Epidermal melanocyte (primary cell): ENCODE data around the gene THNSL1.
"Not testable (repeated sequence)": the region's sequence is repeated elsewhere in the genome, so short reads cannot be mapped to it uniquely, and the experiment has no call there.

Experiments
- DNase-seq: peaks from one replicate; pipeline ENCODE4 v3.0.0; 2011; ENCODE audit warnings: low spot score; ENCODE audit not compliant: insufficient read length

THNSL1 gene

DNA sequence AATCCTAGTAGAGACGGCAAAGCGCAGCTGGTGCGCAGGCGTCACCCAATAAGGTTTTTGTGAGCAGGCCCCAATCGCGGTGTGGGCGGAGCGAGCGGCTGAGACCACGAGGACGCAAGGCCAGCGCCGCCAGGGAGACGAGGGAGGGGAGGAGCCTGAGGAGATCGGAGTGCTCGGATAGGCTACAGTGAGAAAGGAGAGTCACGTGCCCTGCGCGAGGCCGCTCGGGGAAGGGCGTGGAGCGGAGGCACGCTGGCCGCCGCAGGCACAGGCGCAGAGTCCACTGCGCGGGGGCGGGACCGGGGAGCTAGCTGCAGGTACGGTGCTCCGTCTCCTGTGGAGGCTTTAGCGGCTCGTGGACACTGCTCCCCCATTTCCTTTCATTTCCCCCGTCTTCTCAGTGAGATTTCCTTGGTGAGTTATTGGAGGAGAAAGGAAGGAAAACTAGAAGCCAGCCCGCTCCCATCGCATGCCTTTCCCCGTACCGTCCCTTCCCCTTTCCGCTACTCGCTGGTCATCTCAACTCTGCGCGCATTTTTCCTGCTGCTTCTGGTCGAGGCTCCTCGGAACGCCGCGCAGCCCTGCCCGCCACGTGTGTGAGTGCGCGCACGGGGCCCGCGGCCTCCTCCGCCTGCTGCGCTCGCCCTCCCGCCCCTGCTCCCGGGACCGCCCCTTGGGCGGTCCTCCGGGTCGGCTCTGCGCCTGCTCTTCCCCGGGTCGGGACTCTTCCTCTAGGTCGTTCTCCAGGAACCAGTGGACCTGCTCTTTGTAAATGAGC is at the start of gene THNSL1:
Gene THNSL1 (plus strand): TSS at position 237 of the 778 bp plus-strand sequence. CDS start 6,612 bp downstream, outside the sequence.
- peak; percentile 96 for DNase-seq

- no peak for DNase-seq
Observed at GRCh38 chr10:24966962-24967481, 49.4 kb upstream of the THNSL1 start.

DNA sequence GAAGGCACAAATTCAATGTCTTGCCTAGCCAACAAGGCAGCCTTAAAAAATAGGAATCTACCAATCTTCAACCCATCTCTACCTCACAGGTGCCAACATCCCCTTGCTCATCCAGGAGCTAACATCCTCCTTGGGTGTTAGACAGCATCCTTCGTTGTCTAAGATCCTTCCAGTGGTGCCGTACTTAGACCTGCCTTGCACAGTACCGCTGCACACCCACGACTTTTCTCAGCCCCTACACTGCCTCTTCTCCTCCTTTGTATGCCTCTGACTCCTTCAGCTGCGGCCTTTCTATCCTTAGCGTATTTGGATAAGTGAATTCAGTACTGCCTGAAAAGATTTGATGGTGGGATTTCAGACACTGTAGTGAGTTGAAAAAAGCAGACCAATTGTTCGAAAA is 48.1 kb upstream of the THNSL1 start:
- no peak for DNase-seq

DNA sequence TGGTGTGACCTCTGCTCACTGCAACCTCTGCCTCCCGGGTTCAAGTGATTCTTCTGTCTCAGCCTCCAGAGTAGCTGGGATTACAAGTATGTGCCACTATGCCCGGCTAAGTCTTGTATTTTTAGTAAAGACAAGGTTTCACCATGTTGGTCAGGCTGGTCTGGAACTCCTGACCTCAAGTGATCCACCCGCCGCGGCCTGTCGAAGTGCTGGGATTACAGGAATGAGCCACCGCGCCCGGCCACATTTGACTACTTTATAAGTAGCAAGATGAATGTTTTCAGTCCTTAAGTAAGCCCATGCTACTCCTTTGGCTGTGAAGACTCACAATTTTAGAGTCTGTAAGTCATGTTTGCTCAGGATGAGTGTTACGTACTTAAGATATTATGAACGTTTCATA is 47.5 kb upstream of the THNSL1 start:
- not testable (repeated sequence) for DNase-seq

GRCh38 chr10:24969841-24970281 is 46.6 kb upstream of the THNSL1 start:
- no peak for DNase-seq

DNA sequence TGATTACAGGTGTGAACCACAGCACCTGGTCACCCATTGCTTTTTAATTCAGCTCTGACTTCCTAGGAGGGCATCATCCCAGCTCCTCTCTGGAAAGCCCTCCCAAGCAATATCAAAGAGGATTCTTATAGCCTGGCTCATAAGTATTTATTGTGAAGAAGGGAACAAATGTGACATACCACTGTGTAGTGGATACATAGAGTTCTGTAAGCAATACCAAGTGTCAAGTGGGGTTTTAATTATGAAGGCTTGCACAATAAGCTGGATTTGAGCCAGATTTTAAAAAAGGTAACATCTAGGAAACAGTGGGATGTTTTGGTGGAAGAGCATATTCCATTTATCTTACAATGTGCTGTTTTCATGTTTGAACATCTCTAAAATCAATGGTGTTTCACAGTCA is 45.0 kb upstream of the THNSL1 start:
- DNase-seq, result no peak

GRCh38 chr10:24973163-24973562 is 43.2 kb upstream of the THNSL1 start:
- no peak for DNase-seq

DNA sequence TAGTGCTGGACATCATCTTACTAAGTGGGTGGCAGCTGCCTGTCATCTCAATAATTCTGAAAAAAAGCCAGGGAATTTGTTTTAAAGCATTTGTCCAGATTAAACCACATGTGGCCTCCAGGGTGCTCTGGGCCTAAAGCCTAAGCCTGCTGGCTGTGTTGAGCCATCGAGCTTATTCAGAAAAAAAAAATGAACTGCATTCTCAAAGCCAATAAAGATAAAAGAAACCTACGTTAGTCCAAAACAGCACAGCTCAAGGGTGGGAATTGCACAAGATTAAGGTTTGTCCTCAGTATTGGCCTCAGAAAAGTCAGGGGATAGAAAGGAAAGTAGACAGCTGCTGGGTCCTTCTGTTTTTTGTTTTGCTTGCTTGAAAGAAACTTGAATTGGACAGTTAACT is 41.4 kb upstream of the THNSL1 start:
- DNase-seq, result peak; percentile 16

DNA sequence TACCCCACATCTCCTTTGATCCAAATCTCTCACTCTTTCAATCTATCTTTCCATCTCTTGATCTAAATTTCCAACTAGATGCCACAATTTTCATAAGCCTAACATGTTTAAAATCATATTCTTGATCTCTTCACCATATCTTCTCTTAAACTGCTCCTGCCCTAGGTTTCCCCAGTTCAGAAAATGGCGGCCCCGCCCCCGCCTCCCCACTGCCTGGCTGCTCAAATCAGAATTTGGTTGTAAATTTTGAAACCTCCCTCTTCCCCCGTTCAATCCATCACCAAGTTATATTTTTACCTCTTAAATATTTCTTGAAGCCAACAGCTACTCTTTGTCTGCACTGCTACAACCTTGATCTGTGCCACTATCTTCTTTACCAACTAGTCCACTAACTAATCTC is 36.7 kb upstream of the THNSL1 start:
- DNase-seq, result no peak

DNA sequence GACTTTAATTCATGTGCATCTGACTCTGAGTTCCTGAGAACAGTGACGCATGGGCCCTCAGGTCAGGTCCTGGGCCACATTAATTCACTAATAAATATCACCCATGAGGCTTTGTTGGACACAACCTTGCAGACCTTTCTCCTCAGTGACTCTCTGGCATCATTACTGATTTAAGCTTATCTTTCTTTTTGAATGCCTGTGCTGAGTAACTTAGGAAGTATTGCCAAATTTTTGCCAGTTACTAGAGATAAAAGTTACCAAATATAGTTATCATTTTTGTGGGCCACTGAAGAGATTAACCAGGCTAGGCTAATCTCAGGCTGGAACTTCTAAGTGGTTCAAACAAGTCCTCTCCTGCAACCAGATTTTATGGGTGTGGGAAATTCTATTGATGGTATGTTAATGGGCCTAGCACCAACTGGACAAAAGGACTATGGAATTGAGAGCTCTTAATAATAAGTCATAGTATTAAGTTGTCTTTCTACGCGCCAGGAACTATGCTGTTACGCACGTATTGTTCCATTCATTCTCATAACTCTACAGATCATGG is 35.2 kb upstream of the THNSL1 start:
- DNase-seq, result no peak

DNA sequence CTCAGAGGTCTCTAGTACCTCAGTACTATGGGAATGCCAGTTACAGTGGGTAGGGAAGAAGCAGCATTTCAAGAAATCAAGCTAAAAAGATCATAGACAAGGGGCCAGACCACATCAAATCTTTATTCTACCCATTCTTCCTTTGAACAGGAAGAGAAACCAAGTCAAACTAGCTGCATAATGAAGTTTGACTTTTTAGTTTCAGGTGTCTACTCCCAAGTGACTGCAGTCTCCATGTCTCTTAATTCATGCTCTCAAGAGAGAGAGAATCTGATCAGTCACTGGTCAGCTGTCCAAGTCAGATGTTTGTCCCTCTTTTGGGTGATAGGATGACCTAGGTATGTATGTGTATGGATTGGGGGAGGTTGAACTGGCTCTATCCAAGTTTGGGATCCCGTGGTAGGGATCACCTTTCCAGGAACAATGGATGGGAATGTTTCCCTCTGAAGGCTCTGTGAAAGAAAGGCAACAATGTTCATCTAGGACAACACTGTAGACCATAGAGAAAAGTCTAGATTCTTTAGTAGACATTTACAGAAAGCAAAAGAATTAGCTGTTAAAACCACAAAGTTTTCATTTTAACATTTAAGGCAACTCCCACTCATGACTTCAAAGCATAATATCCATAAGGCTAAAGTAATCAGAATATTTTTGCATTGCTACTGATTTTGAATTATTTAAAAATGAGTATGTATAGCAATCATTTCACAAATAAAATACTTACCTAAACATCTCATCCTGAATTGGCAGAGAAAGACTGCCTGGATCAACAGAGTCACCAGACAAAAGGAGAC is 33.9 kb upstream of the THNSL1 start:
- no peak for DNase-seq

DNA sequence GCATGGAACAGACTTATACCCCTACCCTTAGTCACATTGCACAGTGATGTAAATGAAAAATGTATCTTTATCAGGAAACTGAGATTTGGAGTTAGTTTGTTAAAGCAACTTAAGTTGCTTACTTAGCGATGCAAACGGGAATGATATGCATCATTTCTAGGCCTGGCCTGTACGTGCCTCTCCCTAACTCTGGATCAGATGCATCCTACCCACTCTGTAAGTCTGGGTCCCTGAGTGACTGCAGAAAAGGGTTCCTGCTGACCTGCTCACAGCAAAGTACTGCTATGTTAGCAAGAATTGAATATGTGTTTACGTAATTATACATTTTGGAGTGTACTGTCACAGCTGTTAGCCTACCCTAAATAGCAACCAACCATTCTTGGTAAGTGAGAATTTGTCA is 33.3 kb upstream of the THNSL1 start:
- DNase-seq, result no peak

GRCh38 chr10:24983946-24984345 is 32.5 kb upstream of the THNSL1 start:
- no peak for DNase-seq

DNA sequence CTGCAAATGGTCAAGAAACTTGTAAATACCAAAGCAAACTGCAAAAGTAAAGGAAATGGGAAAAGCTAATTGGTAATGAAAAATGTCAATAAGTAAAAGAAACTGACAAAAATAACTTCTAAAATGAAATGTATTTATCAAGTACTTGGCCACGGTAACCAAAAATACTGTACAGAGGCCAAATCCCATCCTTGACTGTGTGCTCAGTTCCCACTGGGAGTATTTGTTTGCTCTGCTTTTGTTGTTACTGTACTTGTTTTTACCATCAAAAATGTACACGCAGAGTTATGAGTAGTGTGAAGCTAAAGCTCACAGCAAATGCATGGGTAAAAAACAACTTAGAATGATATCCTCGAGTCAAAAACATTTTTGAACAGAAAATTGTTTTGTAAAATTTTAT is 31.5 kb upstream of the THNSL1 start:
- DNase-seq, result no peak

DNA sequence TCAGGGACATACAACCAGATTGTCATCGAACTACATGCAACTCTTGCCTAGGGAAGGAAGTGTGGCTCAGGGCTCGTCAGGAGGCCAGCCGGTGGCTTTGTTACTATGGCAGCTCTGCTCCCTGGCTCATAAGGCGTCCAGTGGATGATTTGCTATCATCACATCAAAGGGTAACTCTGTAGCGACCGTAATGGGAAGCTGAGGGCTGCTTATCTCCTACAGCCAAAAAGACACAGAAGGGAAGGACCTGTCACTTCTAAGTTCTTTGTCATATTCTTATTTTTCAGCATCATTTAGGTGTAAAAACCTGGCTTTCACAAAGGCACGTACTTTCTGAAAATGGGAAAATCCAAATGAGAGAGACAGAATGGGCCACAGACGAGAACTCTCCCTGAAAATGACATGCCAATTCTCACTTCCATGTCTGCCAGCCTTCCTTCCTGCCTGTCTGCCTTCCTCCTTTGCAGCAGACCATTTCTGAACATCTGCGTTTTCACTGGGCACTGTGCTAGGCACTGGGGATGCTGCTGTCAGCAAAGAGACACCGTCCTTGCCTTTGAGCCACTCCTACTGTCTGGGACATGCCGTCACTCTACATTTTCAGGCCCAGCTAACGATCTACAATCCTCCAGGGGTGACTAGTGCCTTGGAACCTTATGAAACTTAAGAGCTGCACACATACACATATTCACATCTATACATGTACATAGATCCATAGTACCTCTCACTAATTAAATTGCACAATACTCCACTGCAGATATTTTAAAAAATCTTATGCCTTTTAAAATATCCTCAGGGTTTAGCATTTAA is 27.4 kb upstream of the THNSL1 start:
- no peak for DNase-seq

DNA sequence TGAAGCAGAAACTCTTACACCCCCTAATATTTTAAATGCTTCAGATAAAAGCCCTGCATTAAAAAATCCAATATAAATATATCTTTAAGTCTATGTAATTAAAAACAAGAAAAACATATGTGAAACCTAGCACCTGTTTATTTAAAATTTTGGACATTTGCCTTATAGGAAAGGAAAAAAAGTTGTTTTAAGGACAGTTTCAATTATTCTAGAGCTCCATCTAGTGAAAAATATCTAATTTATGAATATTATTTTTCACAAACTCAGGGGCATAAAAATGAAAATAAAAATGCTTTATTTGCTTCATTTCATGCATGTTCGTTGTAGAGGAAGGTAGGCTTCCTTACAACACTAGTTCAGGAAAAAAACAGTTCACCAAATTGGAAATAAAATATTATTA is 26.5 kb upstream of the THNSL1 start:
- DNase-seq, result no peak

- no peak for DNase-seq
Observed at GRCh38 chr10:24991298-24991697, 25.1 kb upstream of the THNSL1 start.

GRCh38 chr10:24992512-24993133 is 23.8 kb upstream of the THNSL1 start:
- no peak for DNase-seq

DNA sequence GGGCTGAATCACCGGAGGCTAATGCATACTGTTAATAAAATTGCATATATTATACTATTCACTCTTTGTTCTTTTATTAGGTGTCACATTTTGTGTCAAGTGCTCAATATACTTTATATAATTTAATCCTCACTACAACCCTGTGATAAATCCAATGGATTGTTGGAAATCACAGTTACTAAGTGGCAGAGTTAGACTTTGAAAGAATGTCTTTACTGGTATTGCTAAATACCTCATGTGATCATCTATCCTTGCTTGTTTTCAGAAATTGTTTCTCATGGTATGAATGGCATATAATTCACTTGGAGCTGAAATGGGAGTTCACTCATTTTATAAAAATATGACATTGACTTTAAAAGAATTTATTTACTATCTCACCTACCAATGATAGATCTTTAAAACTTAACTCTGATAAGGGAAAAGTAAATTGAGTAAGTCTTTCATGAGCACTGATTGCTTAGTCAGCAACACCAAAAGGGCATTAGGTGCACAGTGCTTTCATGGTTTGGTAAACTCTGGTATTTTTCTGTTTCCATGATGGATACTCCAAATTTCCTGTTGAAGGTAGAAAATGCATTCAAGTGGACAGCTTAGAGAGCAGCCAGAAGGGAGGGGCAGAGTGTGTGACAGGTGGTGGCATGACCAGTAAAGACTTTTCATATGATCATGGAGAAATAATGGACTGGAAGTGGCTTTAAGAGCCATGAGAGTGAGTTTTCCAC is 23.0 kb upstream of the THNSL1 start:
- DNase-seq, result no peak

DNA sequence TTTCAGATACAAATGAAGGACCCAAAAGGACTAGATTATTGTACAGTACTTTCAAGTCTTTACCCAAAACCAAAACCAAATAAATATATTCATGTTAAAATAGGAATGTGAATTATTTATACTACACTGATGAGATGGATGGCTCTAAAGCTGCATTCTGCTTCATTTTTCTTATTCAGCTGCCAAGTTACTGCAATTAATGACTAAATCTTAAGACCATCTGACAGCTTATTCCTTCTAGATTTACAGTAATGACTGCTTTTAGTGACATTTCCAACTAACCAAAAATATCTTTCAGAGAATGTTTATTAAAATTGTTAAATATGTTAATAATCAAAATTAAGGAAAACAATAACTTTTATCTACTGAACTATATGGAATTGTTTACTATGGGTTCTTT is 21.3 kb upstream of the THNSL1 start:
- no peak for DNase-seq
